ENCODE measurements around the gene PHACTR4.
"Not testable (repeated sequence)": the region's sequence is repeated elsewhere in the genome, so short reads cannot be mapped to it uniquely, and the experiment has no call there.

PHACTR4 gene

DNA sequence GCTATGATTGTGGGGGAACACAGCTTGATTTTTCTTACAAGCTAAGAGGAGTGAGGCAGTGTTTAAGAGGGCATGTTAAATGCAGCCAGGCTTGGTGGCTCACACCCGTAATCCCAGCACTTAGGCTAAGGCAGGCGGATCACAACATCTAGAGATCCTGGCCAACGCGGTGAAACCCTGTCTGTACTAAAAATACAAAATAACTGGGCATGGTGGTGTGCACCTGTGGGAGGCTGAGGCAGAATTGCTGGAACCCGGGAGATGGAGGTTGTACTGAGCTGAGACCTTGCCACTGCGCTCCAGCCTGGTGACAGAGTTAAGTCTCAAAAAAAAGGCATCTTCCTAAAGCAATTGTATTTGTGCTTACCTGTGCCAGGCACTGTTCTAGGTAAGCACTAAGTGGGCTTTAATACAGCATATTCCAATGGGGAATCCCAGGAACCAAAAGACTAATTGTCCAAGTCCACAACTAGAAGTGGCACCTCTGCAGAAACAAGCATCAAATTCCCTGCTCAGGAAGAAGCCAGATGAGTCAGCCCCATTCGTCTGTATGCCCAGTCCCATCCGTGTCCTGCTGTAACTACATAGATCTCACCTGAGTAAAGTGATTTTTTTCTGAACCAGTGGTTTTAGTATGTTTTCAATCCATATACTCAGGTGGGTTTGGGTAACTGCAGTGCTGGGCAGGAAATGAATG is 140.9 kb downstream of the PHACTR4 start:
- peaks cover 54 to 73% (median 73%) of the 10 kb centered on the region in 3 donors for H3K36me3 ChIP-seq
- intact Hi-C loops (cut with DNase I; ENCODE audit: low total_unique reads): no loop called here
- no peak for DNase-seq
- TF ChIP-seq, protein P1, sequence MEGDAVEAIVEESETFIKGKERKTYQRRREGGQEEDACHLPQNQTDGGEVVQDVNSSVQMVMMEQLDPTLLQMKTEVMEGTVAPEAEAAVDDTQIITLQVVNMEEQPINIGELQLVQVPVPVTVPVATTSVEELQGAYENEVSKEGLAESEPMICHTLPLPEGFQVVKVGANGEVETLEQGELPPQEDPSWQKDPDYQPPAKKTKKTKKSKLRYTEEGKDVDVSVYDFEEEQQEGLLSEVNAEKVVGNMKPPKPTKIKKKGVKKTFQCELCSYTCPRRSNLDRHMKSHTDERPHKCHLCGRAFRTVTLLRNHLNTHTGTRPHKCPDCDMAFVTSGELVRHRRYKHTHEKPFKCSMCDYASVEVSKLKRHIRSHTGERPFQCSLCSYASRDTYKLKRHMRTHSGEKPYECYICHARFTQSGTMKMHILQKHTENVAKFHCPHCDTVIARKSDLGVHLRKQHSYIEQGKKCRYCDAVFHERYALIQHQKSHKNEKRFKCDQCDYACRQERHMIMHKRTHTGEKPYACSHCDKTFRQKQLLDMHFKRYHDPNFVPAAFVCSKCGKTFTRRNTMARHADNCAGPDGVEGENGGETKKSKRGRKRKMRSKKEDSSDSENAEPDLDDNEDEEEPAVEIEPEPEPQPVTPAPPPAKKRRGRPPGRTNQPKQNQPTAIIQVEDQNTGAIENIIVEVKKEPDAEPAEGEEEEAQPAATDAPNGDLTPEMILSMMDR (IDR thresholded peaks at IDR 0.05): no peak
- H3K4me3 ChIP-seq: no peak overlapping the region
- H3K27me3 ChIP-seq: no peaks in the 10 kb centered on the region
- no peaks in the 10 kb centered on the region for H3K9me3 ChIP-seq
- H3K4me1 ChIP-seq: peaks cover 0 to 59% (median 39%) of the 10 kb centered on the region in 4 donors
- no peak overlapping the region for H3K27ac ChIP-seq

DNA sequence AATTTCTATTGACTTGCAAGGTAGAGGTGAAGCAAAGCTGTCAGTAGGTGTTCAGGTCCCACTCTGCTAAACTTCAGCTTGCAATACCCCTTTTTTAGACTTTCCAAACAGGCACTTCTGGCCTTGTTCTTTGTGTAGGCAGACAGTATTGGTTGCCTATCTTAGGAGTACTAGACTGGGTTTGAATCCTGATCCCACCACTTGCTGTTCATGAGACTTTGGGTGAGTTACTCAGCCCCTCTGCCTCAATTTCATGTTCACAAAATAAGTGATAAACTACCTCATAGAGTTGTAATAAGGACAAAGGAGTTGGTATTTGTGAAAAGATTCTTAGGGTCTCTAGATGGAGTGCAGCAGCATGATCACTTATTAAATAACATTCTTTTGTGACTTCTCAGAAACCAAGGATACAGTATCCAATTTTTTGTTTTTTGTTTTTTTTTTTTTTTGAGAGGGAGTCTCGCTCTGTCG is 141.5 kb downstream of the PHACTR4 start:
- DNase-seq: no peak
- H3K27ac ChIP-seq: no peak overlapping the region
- peaks cover 0 to 59% (median 39%) of the 10 kb centered on the region in 4 donors for H3K4me1 ChIP-seq
- H3K4me3 ChIP-seq: no peak overlapping the region
- no peaks in the 10 kb centered on the region for H3K9me3 ChIP-seq
- TF ChIP-seq, protein P1 (IDR thresholded peaks at IDR 0.05): no peak
- no peaks in the 10 kb centered on the region for H3K27me3 ChIP-seq
- intact Hi-C loops (cut with DNase I; ENCODE audit: low total_unique reads): no loop called here
- H3K36me3 ChIP-seq: peaks cover 54 to 78% (median 76%) of the 10 kb centered on the region in 3 donors

DNA sequence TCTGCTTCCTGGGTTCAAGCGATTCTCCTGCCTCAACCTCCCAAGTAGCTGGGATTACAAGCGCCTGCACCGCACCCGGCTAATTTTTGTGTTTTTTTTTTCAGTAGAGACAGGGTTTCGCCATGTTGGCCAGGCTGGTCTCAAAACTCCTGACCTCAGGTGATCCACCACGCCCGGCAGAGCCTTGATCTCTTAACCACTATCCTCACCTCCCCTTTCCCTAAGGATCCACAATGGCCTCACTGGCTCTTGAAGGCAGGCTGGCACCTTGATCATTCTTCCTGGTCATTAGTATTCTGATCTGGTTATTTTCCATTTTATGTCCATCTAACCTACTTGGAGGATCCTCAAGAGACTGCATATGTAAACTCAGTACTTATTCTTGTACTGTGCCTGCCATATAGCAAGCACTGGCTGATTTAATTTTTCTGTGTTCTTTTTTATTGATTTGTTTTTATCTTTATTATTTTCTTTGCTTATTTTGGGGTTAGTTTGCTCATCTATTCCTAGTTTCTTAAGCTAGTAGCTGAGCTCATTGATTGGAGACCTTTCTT is 142.6 kb downstream of the PHACTR4 start:
- H3K9me3 ChIP-seq: no peaks in the 10 kb centered on the region
- H3K27ac ChIP-seq: no peak overlapping the region
- H3K4me3 ChIP-seq: no peak overlapping the region
- no peak for DNase-seq
- H3K4me1 ChIP-seq: peaks cover 0 to 52% (median 37%) of the 10 kb centered on the region in 4 donors
- intact Hi-C loops (cut with DNase I; ENCODE audit: low total_unique reads): no loop called here
- H3K27me3 ChIP-seq: no peaks in the 10 kb centered on the region
- TF ChIP-seq, protein P1 (IDR thresholded peaks at IDR 0.05): no peak
- H3K36me3 ChIP-seq: peaks cover 54 to 79% (median 76%) of the 10 kb centered on the region in 3 donors

DNA sequence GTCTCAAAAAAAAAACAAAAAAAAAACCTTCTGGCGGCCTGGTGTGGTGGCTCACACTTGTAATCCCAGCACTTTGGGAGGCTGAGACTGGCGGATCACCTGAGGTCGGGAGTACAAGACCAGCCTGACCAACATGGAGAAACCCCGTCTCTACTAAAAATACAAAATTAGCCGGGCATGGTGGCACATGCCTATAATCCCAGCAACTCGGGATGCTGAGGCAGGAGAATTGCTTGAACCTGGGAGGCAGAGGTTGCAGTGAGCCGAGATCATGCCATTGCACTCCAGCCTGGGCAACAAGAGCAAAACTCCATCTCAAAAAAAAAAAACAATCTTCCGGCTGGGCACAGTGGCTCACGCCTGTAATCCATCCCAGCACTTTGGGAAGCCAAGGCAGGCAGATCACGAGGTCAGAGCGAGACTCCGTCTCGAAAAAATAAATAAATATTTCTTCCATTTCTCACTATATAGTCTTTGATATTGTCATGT is 144.9 kb downstream of the PHACTR4 start:
- peaks cover 44 to 62% (median 61%) of the 10 kb centered on the region in 3 donors for H3K36me3 ChIP-seq
- H3K27ac ChIP-seq; DNase-seq; H3K9me3 ChIP-seq; H3K4me3 ChIP-seq; H3K27me3 ChIP-seq; intact Hi-C loops (cut with DNase I; ENCODE audit: low total_unique reads): not testable (repeated sequence)
- H3K4me1 ChIP-seq: peaks cover 0 to 44% (median 30%) of the 10 kb centered on the region in 4 donors

DNA sequence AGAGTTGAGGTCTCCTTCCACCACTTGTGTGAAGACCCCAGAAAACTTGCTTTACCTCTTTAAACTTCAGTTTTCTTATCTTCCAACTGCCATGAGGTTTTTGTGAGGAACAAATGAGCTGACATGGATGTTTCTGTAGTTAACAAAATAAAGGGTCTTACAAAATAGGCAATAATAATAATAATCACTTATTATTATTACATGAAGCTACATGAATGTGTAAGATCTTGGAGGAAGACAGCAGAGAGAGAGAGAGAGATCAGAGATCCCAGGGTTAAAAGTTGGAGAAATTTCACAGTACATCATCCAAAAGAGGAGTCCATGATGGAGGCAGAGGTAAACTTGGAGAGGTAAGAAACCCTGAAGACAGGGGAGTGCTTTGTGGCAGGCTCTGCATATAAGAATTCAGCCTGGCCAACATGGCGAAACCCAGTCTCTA is 147.0 kb downstream of the PHACTR4 start:
- TF ChIP-seq, protein P1 (IDR thresholded peaks at IDR 0.05): no peak
- intact Hi-C loops (cut with DNase I; ENCODE audit: low total_unique reads): loop anchor here (5.0 kb wide), 1 partner anchor 36 kb away; the partner anchor contains the start of gene TRNAU1AP
- DNase-seq: no peak

DNA sequence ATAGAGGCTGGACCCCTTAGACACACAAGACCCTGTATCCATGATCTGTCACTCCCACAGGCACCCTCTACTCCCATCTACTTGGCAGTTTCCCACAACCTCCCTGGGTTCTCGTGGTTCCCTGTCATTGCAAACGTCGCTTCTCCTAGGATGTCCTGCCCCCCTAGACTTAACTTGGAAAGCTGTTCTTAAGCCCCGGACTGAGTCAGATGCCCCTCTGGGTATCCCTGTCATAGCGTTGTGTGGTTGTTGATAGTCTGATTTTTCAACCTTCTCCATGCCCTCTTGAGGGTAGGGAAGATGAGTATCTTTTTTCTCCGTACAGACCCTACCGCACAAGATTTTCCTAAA is 148.1 kb downstream of the PHACTR4 start:
- peaks cover 0 to 18% (median 15%) of the 10 kb centered on the region in 4 donors for H3K4me1 ChIP-seq
- peak overlapping the region; percentile 60 to 70 for H3K4me3 ChIP-seq
- no peak for DNase-seq
- H3K9me3 ChIP-seq: no peaks in the 10 kb centered on the region
- TF ChIP-seq, protein P1 (IDR thresholded peaks at IDR 0.05): no peak
- peak overlapping the region; percentile 58 to 62 for H3K27ac ChIP-seq
- H3K27me3 ChIP-seq: no peaks in the 10 kb centered on the region
- peaks cover 16 to 32% (median 31%) of the 10 kb centered on the region in 3 donors for H3K36me3 ChIP-seq
- intact Hi-C loops (cut with DNase I; ENCODE audit: low total_unique reads): loop anchor here (5.0 kb wide), 1 partner anchor 35 kb away; the partner anchor contains the start of gene TRNAU1AP

More for the DNA sequence above, 147.0 kb downstream of the PHACTR4 start:
- no peaks in the 10 kb centered on the region for H3K27me3 ChIP-seq
- no peak overlapping the region for H3K4me3 ChIP-seq
- peak overlapping the region in 1 of 2 donors; percentile 62 for H3K27ac ChIP-seq
- peaks cover 0 to 26% (median 18%) of the 10 kb centered on the region in 4 donors for H3K4me1 ChIP-seq
- no peaks in the 10 kb centered on the region for H3K9me3 ChIP-seq
- H3K36me3 ChIP-seq: peaks cover 24 to 42% (median 41%) of the 10 kb centered on the region in 3 donors

Measured in tibial artery (tissue), 4 donors.